Osteoblast (primary cell): Measurements from ENCODE around the gene SLC4A8. TPM values are rescaled to one million over a fixed set of nuclear protein-coding genes. Genes with fewer than 3 reads are reported as not detected.

Experiments used
- DNase-seq: peaks from one replicate; pipeline ENCODE4 v3.0.0; 2011; ENCODE audit warnings: low spot score, mixed read lengths; ENCODE audit not compliant: insufficient read length; ENCODE audit errors: missing footprints
- H2AFZ ChIP-seq: 2 replicates; pipeline ENCODE4 v1.6.0; 2011; ENCODE audit warnings: mild to moderate bottlenecking, low read length
- H3K27ac ChIP-seq: 2 replicates; pipeline ENCODE4 v1.5.1; 2011; ENCODE audit warnings: mild to moderate bottlenecking, low read depth, low read length, moderate library complexity
- H3K27me3 ChIP-seq: 2 replicates; pipeline ENCODE4 v1.6.0; 2012; ENCODE audit warnings: mild to moderate bottlenecking, control low read depth, inconsistent platforms, low read length, moderate library complexity; ENCODE audit not compliant: insufficient read depth
- H3K36me3 ChIP-seq: 2 replicates; pipeline ENCODE4 v1.5.1; 2011; ENCODE audit warnings: mild to moderate bottlenecking, low read length, control low read depth, moderate library complexity; ENCODE audit not compliant: insufficient read depth
- H3K4me1 ChIP-seq: 2 replicates; pipeline ENCODE4 v1.5.1; 2011; ENCODE audit warnings: mild to moderate bottlenecking, low read length, control low read depth, moderate library complexity; ENCODE audit not compliant: insufficient read depth
- H3K4me2 ChIP-seq: 2 replicates; pipeline ENCODE4 v1.6.0; 2011; ENCODE audit warnings: mild to moderate bottlenecking, low read length; ENCODE audit not compliant: insufficient read depth
- H3K4me3 ChIP-seq: fragments of 200-600 bp; sonication (generic); 3 replicates; pipeline ENCODE4 v1.5.1; 2012; ENCODE audit warnings: mild to moderate bottlenecking, low read length, inconsistent platforms; ENCODE audit not compliant: insufficient read depth
- H3K79me2 ChIP-seq: 2 replicates; pipeline ENCODE4 v1.6.0; 2012; ENCODE audit warnings: mild to moderate bottlenecking, low read length, control low read depth, inconsistent platforms; ENCODE audit not compliant: insufficient read depth
- H3K9me3 ChIP-seq: 2 replicates; pipeline ENCODE4 v1.5.1; 2011; ENCODE audit warnings: low read depth, low read length, control low read depth
- H4K20me1 ChIP-seq: 2 replicates; pipeline ENCODE4 v1.6.0; 2012; ENCODE audit warnings: mild to moderate bottlenecking, low read length, control low read depth; ENCODE audit not compliant: insufficient read depth
- CTCF ChIP-seq: IDR thresholded peaks from 2 replicates; pipeline ENCODE4 v1.5.1; 2011; ENCODE audit warnings: mild to moderate bottlenecking, low read depth, low read length, moderate library complexity; ENCODE audit errors: extremely low read depth
- total RNA-seq: library from RNA; depleted of rRNA; stranded (reverse); fragments of >200 nt; gene quantifications from 2 replicates; pipeline ENCODE4 v1.2.3, GENCODE V29; 2012

Gene SLC4A8
- total RNA-seq, 1 donor = 2.9 TPM

DNA sequence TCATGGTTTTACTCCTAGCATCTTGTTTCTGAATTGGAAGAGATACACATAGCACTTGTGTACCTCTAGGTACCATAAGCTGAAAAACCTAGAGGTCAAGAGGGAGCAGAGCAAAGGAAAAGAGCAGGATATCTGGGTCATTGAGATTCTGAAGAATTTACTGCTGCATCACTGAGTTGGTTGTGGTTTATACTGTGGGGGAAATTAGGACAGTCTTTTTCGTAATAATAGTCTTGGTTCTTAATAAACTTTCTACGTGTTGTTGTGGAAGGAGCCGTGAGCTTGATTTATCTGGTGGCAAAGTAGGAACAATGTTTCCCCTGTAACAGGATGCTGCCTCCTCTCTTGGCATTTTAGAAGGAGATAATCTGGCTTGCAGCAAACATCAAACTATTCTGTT lies 80.2 kb downstream of the SLC4A8 start:
- Histone ChIP-seq H3K9me3 (no peaks in the 10 kb centered on the region), H3K36me3 (no peaks in the 10 kb centered on the region), H4K20me1 (no peaks in the 10 kb centered on the region), H3K79me2 (no peaks in the 10 kb centered on the region), H2AFZ (no peak overlapping the region), H3K4me1 (no peaks in the 10 kb centered on the region), H3K4me3 (no peak overlapping the region), H3K27me3 (no peaks in the 10 kb centered on the region), H3K4me2 (no peak overlapping the region), H3K27ac (no peak overlapping the region)
- DNase-seq = no peak
- no peak for TF ChIP-seq CTCF

- no peak overlapping the region for H2AFZ ChIP-seq
Measured at GRCh38 chr12:51505360-51506105, 80.9 kb downstream of the SLC4A8 start.

DNA sequence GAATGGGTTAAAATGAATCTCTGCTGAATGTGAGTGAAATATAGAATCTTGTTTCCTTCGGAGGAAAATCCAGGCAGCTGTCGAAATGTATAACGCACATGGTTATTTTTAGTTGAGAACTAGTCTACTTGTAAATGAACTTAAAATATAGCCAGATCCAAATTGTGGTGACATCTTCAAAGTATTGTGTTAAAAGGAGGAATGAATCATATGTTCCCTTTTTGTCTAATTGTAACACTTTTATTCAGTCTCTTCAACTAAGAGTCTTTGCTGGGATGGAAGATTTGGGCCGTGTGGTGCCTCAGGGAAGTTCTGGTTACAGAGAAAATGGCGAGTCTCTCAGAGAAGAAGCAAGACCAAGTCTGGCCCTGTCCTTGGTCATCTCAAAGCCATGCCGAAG lies 82.5 kb downstream of the SLC4A8 start:
- Histone ChIP-seq H3K27ac (no peak overlapping the region), H2AFZ (no peak overlapping the region), H3K4me1 (no peaks in the 10 kb centered on the region), H4K20me1 (no peaks in the 10 kb centered on the region), H3K9me3 (no peaks in the 10 kb centered on the region), H3K4me3 (no peak overlapping the region), H3K27me3 (no peaks in the 10 kb centered on the region), H3K4me2 (no peak overlapping the region), H3K36me3 (no peaks in the 10 kb centered on the region), H3K79me2 (no peaks in the 10 kb centered on the region)
- DNase-seq = no peak
- TF ChIP-seq CTCF = no peak

More at GRCh38 chr12:51505360-51506105, 80.9 kb downstream of the SLC4A8 start:
- H3K79me2 ChIP-seq = no peaks in the 10 kb centered on the region
- no peak overlapping the region for H3K27ac ChIP-seq
- no peak for DNase-seq
- TF ChIP-seq CTCF = no peak
- H4K20me1 ChIP-seq = no peaks in the 10 kb centered on the region
- H3K9me3 ChIP-seq = no peaks in the 10 kb centered on the region
- no peaks in the 10 kb centered on the region for H3K4me1 ChIP-seq
- no peak overlapping the region for H3K4me2 ChIP-seq
- H3K36me3 ChIP-seq = no peaks in the 10 kb centered on the region
- no peaks in the 10 kb centered on the region for H3K27me3 ChIP-seq
- H3K4me3 ChIP-seq = no peak overlapping the region

- Histone ChIP-seq H3K27me3 (no peaks in the 10 kb centered on the region), H3K27ac (no peak overlapping the region), H4K20me1 (no peaks in the 10 kb centered on the region), H3K4me1 (no peaks in the 10 kb centered on the region), H2AFZ (no peak overlapping the region), H3K9me3 (no peaks in the 10 kb centered on the region), H3K4me3 (no peak overlapping the region), H3K79me2 (no peaks in the 10 kb centered on the region), H3K36me3 (no peaks in the 10 kb centered on the region), H3K4me2 (no peak overlapping the region)
- DNase-seq = no peak
- no peak for TF ChIP-seq CTCF
Measured at GRCh38 chr12:51508285-51508684, 83.7 kb downstream of the SLC4A8 start.
